Fibroblast of upper back skin (primary cell): ENCODE measurements around the gene MAGI2.

Source experiments
- DNase-seq: peaks from one replicate; pipeline ENCODE4 v3.0.0-alpha.2; 2013

Gene MAGI2

DNA sequence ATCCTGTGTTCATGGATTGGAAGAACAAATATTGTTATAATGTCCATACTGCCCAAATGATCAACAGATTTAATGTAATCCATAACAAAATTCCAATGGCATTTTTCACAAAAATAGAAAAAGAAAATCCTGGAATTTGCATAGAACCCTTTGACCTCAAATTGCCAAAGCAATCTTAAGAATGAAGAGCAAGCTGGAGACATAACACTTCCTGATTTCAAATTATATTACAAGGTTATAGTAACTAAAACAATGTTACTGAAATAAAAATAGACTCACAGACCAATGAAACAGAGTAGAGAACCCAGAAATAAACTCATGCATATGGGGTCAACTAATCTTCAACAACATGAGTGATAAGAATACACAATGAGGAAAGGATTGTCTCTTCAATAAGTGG lies 1352.4 kb downstream of the MAGI2 start:
- peak; percentile 31 for DNase-seq

DNA sequence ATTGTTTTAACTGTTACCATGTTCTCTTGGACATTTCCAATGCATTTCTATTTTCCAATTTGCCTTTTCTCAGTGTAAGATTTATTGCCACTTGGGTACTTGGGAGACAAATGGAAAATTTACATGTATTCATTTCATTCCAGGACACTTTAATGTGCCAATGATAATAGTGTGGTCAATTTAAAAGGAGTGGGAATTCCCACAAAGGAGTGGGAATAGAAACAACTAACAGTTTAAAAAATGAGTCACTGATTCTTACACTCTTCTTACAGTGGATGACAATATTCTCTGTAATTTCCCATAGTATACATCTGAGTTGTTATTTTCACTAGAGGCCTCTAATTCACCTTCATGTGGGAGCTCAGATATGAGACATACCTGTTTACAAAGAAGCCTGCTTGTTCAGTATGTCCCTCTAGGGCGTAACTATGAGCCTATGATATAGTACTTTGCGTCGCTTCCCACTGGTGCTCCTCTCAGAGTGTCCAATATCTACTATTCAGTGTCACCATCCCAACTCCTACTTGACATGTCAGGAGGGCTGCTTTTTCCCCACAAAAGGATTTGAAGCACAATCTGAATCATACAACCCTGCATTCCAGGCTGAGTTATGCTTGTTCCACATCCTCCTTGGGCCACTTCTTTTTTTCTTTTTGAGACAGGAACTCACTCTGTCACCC lies 1353.6 kb downstream of the MAGI2 start:
- peak; percentile 95 for DNase-seq

DNA sequence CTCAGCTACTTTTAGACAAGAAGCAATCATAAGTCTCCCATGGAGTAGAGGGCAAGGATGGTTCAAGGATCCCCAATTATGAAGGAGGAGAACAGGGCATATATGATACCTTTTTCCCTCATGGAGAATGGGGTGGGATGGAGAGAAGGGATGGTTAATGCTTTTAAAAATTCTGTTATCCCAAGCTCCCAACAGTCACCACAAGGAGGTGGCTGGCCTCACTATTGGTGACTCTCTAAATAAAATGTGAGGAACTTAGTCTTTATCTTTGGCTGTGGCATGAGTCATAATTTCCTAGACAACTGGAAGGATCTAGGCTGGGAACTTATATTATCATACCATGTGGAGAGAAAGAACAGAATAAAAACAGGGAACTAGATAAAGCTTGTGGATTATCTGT lies 1357.9 kb downstream of the MAGI2 start:
- DNase-seq: peak; percentile 64

DNA sequence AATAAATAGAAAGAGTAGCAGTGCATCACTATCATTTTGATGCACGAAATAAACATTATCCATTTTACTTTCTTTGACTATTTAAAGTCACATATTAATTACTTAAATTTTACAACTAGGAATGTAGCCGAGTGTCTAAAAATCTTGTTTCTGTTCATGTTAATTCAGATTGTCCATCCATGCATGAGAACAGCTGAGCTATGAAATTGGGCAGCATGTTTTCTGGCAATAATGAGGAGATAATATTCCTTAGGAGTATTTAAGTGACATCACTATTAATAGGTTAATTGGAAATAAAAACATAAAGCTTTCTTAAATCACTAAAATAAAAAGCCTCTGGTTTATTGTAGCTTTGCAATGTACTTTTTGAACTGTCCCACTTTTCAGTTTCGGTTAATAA lies 1361.1 kb downstream of the MAGI2 start:
- DNase-seq: no peak

DNA sequence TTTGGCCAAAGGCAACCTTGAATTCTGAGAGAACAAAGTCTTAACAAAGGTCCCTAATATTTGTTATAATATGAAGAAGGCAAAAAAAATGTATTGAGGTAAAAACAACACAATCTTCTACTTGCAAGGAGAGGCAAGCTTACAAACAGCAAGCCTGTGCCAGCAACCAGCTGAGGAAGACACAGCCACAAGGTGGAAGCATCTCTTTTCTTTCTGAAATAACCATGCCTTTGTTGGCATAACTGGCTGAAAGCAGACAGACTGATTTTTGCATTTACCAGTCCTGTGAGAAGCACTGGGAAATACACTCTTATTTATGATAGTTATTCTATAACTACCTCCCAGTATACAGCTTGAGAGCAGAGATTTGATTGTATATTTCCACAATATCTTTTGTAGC lies 1362.9 kb downstream of the MAGI2 start:
- DNase-seq: peak; percentile 34

DNA sequence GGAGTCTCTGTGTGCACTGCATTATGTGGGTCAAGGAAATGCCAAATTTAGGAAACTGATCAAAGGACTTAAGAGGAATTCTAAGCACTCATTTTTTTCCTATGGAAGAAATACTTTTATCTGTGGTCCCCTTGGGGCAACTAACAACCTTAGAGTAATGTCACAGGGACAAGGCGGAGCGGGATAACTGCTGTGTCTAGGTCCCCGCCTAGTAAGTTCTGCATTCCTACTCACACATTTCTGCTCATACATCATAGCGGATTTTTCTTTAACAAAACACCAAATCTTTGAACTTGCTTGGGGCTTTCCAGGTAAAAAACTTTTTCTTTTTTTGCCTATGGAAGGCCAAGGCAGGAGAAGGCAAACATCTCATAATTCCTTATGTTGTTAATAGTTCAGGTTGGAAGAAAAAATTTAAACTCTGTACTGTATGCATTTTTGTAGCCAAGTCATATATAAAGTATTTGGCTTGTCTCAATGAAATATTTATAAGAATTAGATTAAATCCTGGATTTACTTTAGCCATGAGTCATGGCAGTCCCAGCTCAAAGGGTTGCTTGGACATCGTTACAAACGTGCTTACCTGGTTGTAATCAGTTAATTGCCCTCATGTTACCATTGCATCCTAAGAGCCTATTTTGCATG lies 1369.9 kb downstream of the MAGI2 start:
- DNase-seq: peak; percentile 62

DNA sequence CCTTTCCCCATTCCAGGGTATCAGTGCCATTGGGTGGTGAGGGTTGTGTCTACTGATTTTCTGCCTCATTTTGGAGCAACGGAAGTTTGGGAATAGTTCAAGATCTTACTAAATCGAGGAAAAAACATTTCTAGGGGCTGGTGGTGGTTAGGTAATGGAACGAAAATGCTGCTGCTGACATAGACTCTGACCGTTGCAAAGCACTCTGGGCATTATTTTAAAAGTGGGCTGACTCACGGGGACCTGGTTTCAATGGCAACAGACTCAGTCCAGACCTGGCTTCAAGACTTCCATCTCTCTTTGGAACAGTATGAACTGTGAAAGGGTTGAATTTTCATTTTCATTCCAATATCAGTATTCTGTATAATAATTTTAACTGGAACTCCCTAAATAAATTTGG lies 1370.9 kb downstream of the MAGI2 start:
- DNase-seq: no peak

DNA sequence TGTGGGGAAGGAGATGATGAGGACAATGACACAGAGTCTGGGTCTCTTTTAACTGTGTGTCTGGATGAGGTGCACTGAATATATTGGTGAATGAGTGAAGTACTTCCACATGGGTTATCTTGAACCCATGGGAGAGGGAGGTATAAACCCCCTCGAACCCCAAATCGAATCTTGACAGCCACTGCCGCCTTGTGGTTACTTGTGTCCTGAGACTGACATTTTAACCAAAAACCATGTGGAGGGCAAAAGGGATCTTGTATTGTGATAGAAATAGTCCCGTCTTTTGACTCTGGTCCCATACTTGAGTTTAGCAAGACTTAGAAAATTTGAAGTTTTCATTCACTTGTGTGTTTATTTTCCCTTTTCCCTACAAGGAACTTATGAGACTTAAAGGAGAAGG lies 1371.6 kb downstream of the MAGI2 start:
- no peak for DNase-seq

DNA sequence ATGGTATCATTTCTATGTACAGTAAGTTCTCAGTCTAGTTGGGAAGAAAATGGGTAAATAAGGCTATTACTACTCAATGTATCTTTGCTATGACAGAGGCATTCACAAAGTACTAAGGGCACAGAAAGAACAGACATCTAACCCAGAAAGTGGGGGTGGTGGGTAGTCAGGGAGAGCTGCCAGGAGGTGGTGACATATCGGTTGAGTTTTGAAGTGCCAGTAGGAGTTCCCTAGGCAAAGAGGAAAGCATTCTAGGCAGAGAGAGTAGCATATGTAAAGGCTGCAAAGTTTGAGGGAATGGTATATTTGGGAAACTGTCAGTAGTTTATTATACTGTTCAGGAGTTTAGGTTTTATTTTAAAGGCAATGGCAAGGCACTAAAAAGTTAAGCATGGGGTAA lies 1372.1 kb downstream of the MAGI2 start:
- DNase-seq: no peak

DNA sequence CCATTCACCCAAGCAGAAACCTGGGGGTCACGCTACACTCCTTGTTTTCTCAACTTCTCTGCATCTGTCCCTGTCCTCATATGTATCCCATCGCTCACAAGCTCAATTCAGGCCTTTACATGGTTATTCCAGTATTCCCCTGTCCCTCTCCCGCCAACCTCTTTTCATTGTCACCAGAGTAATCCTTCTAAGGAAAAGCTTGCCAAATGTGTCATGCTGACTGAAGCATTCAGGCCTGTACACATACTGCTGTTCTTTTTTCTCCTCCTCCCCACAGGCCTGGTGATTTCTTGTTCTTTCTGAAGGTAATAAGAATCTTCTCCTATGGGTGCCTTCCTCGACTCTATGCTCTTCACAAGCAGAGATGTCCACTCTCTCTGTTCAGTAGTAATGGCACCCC lies 1372.7 kb downstream of the MAGI2 start:
- no peak for DNase-seq

DNA sequence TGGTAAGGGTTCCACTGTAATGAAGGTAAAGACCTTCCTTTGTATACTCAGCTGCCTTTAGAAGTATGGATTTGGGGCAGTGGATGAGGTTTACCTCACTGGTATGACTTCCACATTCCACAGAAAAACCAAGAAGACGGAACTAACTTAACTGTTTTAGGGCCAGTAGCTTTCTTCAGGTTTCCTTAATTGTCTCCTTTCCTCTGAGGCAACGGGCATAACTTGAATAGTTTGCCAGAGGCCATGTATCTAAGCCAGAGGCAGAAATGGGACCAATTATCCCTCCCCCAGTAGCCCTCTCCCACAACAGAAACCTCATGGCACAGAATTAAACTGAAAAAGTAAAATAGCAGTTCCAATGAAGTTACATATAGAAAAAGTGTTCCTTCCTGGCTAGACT lies 1373.2 kb downstream of the MAGI2 start:
- DNase-seq: peak; percentile 53

DNA sequence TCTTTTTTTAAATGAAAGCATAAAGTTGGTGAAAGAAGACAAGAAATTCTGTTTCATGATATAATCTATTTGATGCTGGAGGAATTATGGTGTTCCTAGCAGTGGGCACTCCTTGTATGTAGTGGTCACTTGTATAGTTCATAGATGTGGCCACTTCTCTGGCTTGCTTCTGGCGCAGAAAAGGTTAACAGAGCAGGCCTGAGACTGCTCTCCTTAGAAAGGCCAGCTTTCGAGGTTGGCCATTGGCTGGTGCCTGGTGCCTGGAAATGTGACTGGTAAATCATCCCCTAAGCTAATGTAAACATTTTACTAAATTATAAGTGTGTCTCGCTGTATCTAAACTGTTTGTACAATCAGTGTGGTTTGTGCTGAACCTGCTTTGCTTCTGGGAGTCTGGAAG lies 1378.8 kb downstream of the MAGI2 start:
- DNase-seq: no peak

DNA sequence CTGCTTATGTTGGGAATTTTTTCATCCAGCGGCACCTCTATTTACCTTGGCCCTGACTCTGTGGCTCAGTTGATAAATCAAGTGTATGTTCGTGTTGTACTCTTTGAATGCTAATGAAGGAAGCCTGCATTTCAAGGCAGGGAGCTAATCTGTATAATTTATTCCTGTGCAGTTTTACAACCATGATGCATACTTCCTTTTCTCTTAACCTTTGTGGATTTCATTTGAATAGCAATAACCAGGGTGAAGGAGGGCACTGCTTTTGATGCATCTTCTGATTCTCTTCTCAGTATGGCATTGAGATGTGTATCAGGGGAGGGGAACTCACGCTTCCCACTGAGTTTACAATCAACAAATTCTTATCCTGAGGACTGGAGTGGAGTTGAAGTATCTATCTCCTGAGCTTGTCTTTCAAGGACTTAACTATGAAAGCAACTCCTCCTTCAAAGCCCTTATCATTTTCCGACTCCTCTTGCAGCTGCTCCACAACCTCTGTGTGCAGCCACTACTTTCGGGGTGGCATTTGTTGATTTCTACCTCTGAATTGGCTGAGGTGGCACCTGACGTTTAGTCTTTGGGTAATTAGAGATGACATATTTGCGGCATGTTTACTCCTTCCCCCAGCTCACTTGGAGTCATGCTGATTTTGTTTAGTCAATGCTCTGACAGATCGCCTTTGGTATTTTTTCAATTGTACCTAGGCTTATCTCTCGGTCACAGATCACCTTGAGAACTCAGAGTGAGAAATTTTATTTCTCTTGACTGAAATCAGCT lies 1379.7 kb downstream of the MAGI2 start:
- no peak for DNase-seq

DNA sequence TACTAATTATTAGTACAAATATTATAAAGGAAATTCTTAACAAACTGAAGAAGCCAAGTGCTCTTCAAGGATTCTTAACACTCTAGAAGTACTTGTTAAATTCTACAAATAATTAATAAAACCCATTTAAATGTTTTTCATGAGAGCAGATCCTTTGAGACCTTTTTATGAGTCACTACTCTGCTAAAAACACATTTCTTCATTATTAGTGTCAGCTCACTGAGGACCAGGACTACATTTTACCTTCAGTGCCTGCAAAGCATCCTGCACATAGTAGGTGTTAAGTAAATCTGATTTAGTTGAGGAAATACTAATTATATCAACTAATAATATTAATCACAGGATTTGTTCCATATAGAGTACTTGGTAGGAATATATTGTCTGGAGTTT lies 1381.3 kb downstream of the MAGI2 start:
- DNase-seq: no peak

DNA sequence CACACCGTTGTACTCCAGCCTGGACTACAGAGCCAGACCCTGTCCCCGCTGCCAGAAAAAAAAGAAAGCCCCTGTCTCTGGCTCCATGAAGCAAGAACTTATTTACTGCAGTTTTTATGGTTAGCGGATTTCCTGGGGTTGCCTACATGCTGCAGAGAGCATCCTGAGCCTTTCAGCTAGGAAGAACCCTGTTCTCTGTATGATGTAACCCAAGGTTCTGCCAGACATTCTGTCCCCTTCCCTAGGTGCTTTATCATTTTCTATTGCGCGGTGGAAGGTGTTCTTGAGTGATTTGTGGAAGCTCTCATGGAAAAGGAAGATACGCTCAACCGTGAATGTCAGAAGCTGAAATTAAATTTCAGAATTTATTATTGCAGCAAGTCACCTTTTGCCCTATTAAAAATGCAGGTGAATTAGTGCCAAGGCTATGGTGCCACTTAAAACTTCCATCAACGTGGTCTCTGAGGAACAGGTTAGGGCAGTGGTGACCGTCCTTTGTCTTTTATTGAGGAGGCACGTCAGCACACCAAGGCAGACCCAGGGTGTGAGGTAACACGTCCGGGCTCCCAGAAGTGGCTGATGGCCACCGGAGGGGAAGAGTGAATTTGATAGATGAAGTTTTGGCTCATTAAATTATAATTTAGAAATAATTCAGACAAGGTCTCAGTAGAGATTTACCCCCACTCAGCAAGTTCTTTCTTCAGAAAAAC lies 1381.8 kb downstream of the MAGI2 start:
- no peak for DNase-seq

DNA sequence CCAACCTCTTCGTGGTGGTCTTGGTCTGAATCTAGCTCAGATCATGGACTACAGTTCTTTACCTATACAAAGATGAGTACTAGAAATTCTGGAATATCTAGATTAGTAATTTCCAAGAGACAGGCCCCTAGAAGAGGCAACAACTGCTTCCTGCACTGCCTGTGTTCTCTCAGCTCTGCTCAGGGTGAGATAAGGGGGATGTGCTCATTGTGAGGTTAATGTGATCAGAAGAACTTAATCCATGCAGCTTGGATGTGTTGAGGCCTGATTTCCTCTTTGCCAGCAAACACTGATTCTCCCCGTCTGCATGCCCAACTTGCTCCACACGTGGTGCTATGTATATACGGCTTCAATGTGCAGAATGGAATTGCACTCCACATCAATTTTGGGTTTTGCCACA lies 1386.9 kb downstream of the MAGI2 start:
- DNase-seq: no peak

DNA sequence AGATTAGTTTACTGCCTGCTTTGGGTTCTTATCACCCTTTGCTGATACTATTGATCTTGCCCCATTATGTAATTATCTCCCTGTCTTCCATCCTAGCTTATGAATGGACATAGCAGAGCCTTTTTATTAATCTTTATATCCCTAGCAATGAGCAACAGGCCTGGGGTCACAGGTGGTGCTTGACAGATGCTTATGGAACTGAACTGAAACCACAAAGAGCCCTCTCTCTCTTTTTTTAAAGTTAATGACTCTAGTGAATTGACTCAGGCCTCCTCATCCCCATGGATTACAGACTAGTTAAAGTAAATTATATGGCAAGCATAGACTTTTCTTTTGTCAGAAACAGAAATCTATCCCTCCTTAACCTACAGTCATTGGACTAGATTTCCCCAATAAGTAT lies 1389.7 kb downstream of the MAGI2 start:
- no peak for DNase-seq

DNA sequence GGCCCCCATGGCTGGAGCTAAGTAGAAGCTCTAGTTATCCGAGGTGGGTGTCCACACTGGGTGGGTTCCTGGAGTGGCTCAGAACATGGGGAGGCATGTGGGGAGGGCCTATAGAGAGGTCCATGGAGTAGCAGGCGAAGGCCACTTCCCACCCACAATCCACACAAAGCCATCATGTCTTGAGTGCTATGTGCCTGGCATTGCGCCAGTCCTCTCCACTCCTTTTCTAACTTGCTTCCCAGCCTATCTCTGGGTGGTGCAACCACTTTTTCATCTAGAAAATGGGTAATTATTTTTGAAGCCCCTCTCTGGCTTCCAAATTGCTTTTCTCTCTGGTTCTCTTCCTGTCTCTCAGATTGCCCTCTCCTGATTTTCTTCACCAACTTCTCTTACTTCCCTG lies 1391.3 kb downstream of the MAGI2 start:
- no peak for DNase-seq

DNA sequence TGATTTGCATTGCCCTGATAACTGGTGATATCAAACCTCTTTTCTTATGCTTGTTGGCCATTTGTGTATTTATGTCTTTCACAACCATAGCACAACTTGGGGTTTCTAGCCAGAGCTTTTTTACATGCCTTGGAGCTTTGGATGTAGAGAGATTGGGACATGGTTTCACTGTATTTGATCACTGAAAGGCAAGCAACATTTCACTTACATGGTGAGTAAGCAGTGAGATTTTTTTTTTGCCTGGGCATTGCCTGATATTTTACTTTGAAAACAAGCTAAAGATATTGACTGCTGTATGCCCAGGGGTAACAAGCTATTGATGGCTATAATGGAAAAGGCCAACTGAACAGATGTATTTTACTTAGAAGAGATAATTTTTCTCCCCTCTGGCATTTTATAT lies 1395.9 kb downstream of the MAGI2 start:
- peak; percentile 16 for DNase-seq

DNA sequence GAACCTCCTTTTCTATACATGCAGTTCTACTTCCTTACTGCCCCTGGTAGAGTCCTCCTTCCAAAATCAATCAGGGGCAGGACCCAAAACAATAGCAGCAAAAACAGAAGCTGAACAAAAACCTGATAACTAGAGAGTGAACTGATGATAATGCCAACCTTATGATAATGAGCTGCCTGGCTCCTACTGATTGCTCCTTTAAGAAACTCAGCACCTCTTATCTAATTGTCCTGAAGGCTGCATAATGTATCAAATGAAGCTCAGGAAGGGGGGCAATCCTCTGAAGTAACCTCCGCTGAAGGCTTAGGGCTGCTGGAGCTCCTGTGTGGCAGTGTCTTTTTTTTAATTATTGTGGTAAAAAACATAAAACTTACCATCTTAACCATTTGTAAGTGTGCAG lies 1397.9 kb downstream of the MAGI2 start:
- DNase-seq: no peak

DNA sequence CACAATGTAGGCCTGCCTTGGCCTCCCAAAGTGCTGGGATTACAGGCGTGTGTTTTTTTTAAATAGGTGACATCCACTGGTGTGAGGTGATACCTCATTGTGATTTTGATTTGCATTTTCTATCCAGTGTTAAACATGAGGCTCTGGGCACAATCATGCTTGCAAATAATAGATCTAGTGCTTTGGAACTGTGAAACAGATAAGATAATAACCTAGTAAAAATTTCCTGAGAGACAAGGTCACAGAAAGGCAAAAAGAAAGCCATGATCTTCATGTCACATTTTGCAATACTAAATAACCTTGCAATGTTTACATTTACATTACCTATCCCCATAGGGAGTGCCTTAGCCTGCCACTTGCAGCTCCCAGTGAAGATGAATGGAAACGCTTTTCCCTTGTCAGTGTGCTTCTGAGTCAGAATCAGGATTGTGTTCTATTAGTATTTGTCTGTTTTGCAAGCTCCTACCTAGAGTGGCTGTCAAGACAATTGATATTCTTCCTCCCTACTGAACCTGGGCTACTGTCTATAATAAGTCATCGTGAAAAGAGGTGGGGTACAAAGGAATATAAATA lies 1398.4 kb downstream of the MAGI2 start:
- DNase-seq: no peak

DNA sequence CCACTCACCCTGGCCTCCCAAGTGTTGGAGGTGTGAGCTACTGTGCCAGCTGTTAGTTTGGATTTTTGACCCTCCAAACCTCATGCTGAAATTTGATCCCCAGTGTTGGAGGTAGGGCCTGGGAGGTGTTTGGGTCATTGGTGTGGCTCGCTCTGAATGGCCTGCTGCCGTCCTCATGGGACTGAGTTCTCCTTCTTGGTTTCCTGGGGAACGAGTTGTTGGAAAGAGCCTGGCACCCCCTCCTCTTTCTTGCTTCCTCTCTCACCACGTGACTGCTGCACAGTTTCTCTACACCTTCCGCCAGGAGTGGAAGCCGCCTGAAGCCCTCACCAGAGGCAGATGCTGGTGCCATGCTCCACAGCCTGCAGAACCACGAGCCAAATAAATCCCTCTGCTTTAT lies 1401.4 kb downstream of the MAGI2 start:
- DNase-seq: no peak

DNA sequence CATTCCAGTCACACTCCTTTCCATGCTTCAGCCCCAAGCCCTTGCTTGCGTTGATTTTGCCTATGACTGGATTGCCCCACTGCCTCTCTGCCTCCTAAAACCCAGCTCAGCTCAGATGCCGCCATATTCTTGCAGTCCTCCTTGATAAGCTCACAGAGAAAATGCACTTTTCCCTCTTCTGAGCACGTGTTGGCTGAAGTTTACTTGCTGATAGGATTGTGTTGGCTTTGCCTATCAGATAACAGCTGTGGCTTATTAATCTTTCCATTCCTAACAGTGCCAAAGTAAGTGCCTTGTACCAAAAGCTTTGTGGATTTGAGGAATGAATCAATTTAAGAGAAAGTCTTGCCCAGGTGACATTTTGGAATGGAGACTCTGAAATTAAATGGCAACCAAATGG lies 1405.7 kb downstream of the MAGI2 start:
- DNase-seq: no peak
